Breast epithelium (tissue), 4 donors: ENCODE results near the gene HSPA12A. TPM values are rescaled to one million over a fixed set of nuclear protein-coding genes. Genes with fewer than 3 reads are reported as not detected.

Experiments
- DNase-seq, 2 donors: peaks; one replicate each; pipeline ENCODE4 v3.0.0-alpha.2; 2019; ENCODE audit warnings: low spot score in 2 of 2
- H3K27ac ChIP-seq, 2 donors: fragments of 200-600 bp; sonication (generic) in 1 of 2; one replicate each; pipeline ENCODE4 v1.5.1; 2016 to 2019; ENCODE audit warnings: mild to moderate bottlenecking in 1 of 2
- H3K27me3 ChIP-seq, 2 donors: fragments of 200-600 bp; sonication (generic) in 1 of 2; one replicate each; pipeline versions ENCODE4 v1.5.1 to v1.6.0; 2017 to 2019; ENCODE audit warnings: control low read depth in 1 of 2, mild to moderate bottlenecking in 1 of 2
- H3K36me3 ChIP-seq: fragments of 200-600 bp; one replicate; pipeline ENCODE4 v1.5.1; 2019
- H3K4me1 ChIP-seq, 2 donors: fragments of 200-600 bp; sonication (generic); one replicate each; pipeline ENCODE4 v1.5.1; 2016 to 2019; ENCODE audit warnings: control low read depth in 1 of 2
- H3K4me3 ChIP-seq, 3 donors: fragments of 200-600 bp; sonication (generic); 1 replicate in 2 of 3; 2 replicates in 1 of 3; pipeline ENCODE4 v1.5.1; 2016 to 2019; ENCODE audit warnings: mild to moderate bottlenecking in 3 of 3, moderate library complexity in 2 of 3
- H3K9me3 ChIP-seq, 2 donors: fragments of 200-600 bp; sonication (generic) in 1 of 2; one replicate each; pipeline ENCODE4 v1.5.1; 2016 to 2019; ENCODE audit warnings: control low read depth in 1 of 2
- POLR2A ChIP-seq: fragments of 450-650 bp; IDR thresholded peaks from one replicate; pipeline ENCODE4 v1.6.1; 2016; ENCODE audit warnings: antibody characterized with exemption, mild to moderate bottlenecking, moderate library complexity
- POLR2AphosphoS5 ChIP-seq, 3 donors: sonication (generic); formaldehyde crosslinking; IDR thresholded peaks; one replicate each; pipeline ENCODE4 v1.6.1; 2017; ENCODE audit warnings: antibody characterized with exemption in 3 of 3
- intact Hi-C: fragments of 100-400 bp; cut with DNase I; formaldehyde crosslinking; loops from one replicate; pipeline ENCODE4 v1.15.1; 2023; ENCODE audit warnings: low total_unique reads
- total RNA-seq, 3 donors: library from RNA; depleted of rRNA; stranded (reverse); fragments of >200 nt; gene quantifications; one replicate each; pipeline ENCODE4 v1.1.0, GENCODE V29; 2016
- TF ChIP-seq, protein P1 (sequence below), 3 donors: fragments of 450-650 bp; IDR thresholded peaks; one replicate each; pipeline ENCODE4 v1.5.1; 2016 to 2017; ENCODE audit warnings: antibody characterized with exemption in 3 of 3, mild to moderate bottlenecking in 3 of 3, moderate library complexity in 3 of 3

The HSPA12A gene
- total RNA-seq, 3 donors from 2014 or later, result 13.2 to 23.6 (median 14.2) TPM

- H3K27me3 ChIP-seq, result peaks cover 0 to 3% of the 10 kb centered on the region in 2 donors
- no peaks in the 10 kb centered on the region for H3K9me3 ChIP-seq
- no peaks in the 10 kb centered on the region for H3K36me3 ChIP-seq
- intact Hi-C loops, result no loop called here
- no peak for TF ChIP-seq POLR2A
- TF ChIP-seq POLR2AphosphoS5 (IDR thresholded peaks at IDR 0.05), result no peak
- TF ChIP-seq, protein P1, sequence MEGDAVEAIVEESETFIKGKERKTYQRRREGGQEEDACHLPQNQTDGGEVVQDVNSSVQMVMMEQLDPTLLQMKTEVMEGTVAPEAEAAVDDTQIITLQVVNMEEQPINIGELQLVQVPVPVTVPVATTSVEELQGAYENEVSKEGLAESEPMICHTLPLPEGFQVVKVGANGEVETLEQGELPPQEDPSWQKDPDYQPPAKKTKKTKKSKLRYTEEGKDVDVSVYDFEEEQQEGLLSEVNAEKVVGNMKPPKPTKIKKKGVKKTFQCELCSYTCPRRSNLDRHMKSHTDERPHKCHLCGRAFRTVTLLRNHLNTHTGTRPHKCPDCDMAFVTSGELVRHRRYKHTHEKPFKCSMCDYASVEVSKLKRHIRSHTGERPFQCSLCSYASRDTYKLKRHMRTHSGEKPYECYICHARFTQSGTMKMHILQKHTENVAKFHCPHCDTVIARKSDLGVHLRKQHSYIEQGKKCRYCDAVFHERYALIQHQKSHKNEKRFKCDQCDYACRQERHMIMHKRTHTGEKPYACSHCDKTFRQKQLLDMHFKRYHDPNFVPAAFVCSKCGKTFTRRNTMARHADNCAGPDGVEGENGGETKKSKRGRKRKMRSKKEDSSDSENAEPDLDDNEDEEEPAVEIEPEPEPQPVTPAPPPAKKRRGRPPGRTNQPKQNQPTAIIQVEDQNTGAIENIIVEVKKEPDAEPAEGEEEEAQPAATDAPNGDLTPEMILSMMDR (IDR thresholded peaks at IDR 0.05), result no peak
- no peak overlapping the region for H3K27ac ChIP-seq
- H3K4me3 ChIP-seq, result no peak overlapping the region
- no peaks in the 10 kb centered on the region for H3K4me1 ChIP-seq
- DNase-seq, result no peak
These were observed 42.9 kb upstream of the HSPA12A start for GRCh38 chr10:116785282-116785681.

GRCh38 chr10:116784651-116785050 is 42.3 kb upstream of the HSPA12A start:
- DNase-seq, result no peak
- TF ChIP-seq, protein P1 (IDR thresholded peaks at IDR 0.05), result no peak
- TF ChIP-seq POLR2AphosphoS5 (IDR thresholded peaks at IDR 0.05), result no peak
- TF ChIP-seq POLR2A, result no peak
- no peaks in the 10 kb centered on the region for H3K4me1 ChIP-seq
- no peaks in the 10 kb centered on the region for H3K36me3 ChIP-seq
- H3K9me3 ChIP-seq, result no peaks in the 10 kb centered on the region
- no peak overlapping the region for H3K4me3 ChIP-seq
- H3K27ac ChIP-seq, result no peak overlapping the region
- intact Hi-C loops, result no loop called here
- H3K27me3 ChIP-seq, result peaks cover 0 to 3% of the 10 kb centered on the region in 2 donors

GRCh38 chr10:116784035-116784434 is 41.7 kb upstream of the HSPA12A start:
- H3K4me3 ChIP-seq, result no peak overlapping the region
- no peak for DNase-seq
- H3K27me3 ChIP-seq, result peaks cover 0 to 3% of the 10 kb centered on the region in 2 donors
- intact Hi-C loops, result no loop called here
- H3K4me1 ChIP-seq, result no peaks in the 10 kb centered on the region
- no peak overlapping the region for H3K27ac ChIP-seq
- no peaks in the 10 kb centered on the region for H3K36me3 ChIP-seq
- H3K9me3 ChIP-seq, result no peaks in the 10 kb centered on the region
- TF ChIP-seq POLR2A (no peak), POLR2AphosphoS5 (IDR thresholded peaks at IDR 0.05) (no peak)
- TF ChIP-seq, protein P1 (IDR thresholded peaks at IDR 0.05), result no peak

GRCh38 chr10:116783011-116783655 is 40.8 kb upstream of the HSPA12A start:
- peaks cover 0 to 3% of the 10 kb centered on the region in 2 donors for H3K27me3 ChIP-seq
- DNase-seq, result no peak
- H3K27ac ChIP-seq, result no peak overlapping the region
- no peaks in the 10 kb centered on the region for H3K4me1 ChIP-seq
- TF ChIP-seq, protein P1 (IDR thresholded peaks at IDR 0.05), result no peak
- TF ChIP-seq POLR2A (no peak), POLR2AphosphoS5 (IDR thresholded peaks at IDR 0.05) (no peak)
- intact Hi-C loops, result no loop called here
- H3K36me3 ChIP-seq, result no peaks in the 10 kb centered on the region
- H3K9me3 ChIP-seq, result no peaks in the 10 kb centered on the region
- no peak overlapping the region for H3K4me3 ChIP-seq

DNA sequence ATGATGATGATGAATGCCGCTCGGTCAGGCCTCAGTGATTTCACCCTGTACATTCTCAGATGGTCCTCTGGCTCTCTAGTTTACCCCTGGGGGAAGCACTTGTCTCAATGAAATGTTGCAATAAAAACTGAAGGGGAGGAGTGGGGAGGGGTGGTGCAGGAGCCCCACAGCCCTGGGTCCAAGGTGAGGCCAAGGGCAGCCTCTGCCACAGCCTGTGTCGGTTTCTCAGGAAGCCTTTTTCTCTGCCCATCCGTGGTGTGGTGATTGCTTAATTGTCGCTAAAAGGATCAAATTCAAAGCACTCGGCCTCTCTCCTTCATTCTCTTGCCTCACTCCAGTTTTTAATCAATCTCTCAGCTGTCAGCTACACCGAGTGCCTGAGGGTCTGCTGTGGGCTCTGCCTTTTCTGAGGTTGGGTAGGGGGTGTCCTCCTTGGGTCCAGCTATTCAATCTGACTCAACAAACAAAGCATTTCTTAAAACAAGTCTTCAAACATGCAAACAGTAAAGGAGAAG is 39.1 kb upstream of the HSPA12A start:
- no peak for TF ChIP-seq POLR2A
- TF ChIP-seq, protein P1 (IDR thresholded peaks at IDR 0.05), result no peak
- no peak for TF ChIP-seq POLR2AphosphoS5 (IDR thresholded peaks at IDR 0.05)
- no peak overlapping the region for H3K4me3 ChIP-seq
- no peaks in the 10 kb centered on the region for H3K4me1 ChIP-seq
- no peaks in the 10 kb centered on the region for H3K27me3 ChIP-seq
- H3K9me3 ChIP-seq, result no peaks in the 10 kb centered on the region
- no peak overlapping the region for H3K27ac ChIP-seq
- no peaks in the 10 kb centered on the region for H3K36me3 ChIP-seq
- intact Hi-C loops, result no loop called here
- no peak for DNase-seq
